ENCODE results near the gene KRTAP4-5.
"Not testable (repeated sequence)": the region's sequence is repeated elsewhere in the genome, so short reads cannot be mapped to it uniquely, and the experiment has no call there.

The KRTAP4-5 gene

DNA sequence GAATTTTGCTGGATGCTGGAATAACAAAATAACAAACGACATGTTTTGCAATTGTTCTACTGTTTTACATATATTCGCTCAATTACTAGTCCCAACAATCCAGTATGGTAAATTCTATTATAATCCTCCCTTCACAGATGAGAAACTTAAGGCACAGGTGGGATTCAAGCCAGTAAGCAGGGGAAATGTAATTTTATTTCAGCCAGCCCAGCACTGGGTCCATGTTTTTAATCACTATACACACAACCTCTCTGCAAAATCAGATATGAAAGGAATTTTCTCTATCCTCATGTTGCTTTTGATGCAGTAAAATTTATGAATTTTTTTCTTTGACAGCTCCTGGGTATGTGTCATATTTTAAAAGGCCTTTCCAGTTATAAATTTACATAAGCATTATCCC is 4.4 kb downstream of the KRTAP4-5 start:
- DNase-seq = no peak

GRCh38 chr17:41144846-41145245 is 4.8 kb downstream of the KRTAP4-5 start:
- no peak for DNase-seq

DNA sequence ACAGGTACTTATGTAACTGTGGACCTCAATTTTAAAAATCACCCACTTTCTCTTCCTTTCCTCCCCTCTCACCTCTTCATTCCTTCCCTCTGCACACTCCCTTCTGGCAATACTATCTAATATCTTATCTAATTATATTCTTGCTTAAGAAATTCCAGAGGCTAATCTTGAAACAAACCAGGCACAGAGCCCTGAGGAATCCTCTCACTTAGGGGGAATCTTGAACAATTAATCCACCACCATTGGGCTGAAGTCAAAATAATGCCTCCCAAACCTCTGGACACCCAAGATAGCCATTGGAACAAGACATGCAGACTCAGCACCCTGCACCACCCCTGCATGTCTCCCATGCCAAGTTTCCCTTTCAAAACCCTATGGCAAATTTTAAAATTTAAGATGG is 8.3 kb downstream of the KRTAP4-5 start:
- no peak for DNase-seq

- DNase-seq = peak; percentile 59 to 79 (median 75)
Observed at GRCh38 chr17:41140360-41141131, 9.1 kb downstream of the KRTAP4-5 start, which contains the start of gene KRTAP4-6. KRTAP4-6 (minus strand) TSS chr17:41140544; CDS start chr17:41140487, 57 bp downstream.

GRCh38 chr17:41139865-41140264 is 9.8 kb downstream of the KRTAP4-5 start:
- not testable (repeated sequence) for DNase-seq

GRCh38 chr17:41133880-41134735 is 15.5 kb downstream of the KRTAP4-5 start:
- no peak for DNase-seq

GRCh38 chr17:41131979-41132378 is 17.6 kb downstream of the KRTAP4-5 start:
- peak in 1 of 3 donors; percentile 3 for DNase-seq

GRCh38 chr17:41127371-41127770 is 22.3 kb downstream of the KRTAP4-5 start:
- no peak for DNase-seq

DNA sequence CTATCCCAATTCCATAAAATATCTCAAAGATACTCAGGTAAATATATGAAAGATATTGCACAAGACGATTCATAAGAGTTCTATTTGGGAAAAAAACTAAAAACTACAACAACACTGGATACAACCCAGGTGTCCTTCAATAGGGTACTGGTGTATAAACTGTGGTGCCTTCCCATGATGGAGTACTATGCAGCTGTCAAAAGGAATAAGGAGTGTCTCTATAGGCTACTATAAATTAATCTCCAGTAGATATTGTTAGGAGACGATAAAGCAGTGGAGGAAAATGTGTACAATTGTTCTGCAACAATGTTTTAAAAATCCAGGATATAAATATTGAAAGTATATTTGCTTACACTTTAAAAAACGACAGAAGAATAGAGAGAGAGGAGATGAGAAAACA is 23.2 kb downstream of the KRTAP4-5 start:
- DNase-seq = no peak

DNA sequence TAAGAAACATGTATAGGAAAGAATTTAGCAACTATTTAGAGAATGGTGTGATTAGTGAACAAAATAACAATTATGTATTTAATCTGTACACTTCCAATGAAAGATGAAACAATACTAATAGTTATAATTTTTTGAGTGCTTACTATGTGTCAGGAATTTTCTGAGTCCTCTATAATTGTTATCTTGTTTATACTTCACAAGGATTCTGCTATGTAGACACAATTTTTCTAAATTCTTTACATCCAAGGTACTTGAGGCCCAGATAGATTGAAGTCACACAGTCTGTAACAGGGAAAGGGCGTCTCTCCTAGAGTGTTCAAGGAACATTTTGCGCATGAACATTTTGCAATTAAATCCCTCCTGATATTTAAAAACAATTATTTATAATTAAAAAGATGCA is 24.6 kb downstream of the KRTAP4-5 start:
- no peak for DNase-seq

DNA sequence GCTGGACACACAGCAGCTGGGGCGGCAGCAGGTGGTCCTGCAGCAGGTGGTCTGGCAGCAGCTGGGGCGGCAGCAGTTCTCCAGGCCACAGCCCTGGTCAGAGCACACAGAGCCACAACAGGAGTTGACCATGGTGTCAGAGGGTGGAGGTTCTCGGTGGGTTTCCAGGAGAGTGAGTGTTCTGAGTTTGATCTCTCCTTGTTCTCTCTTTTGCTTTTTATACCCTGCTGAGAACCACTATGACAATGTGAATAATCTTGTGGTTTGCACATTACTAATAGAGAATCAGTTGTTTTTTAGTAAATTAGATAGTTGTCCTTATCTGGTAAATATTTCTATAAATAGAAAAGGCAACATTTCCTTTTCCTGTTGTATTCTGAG is 25.6 kb downstream of the KRTAP4-5 start, which contains the start of gene KRTAP4-12:
Gene KRTAP4-12, minus strand, starts transcription at position 192 of the 381 bp plus-strand sequence. Its CDS starts 60 bp downstream, at position 132.
- not testable (repeated sequence) for DNase-seq

- not testable (repeated sequence) for DNase-seq
Observed at GRCh38 chr17:41123292-41123990, 26.2 kb downstream of the KRTAP4-5 start.

DNA sequence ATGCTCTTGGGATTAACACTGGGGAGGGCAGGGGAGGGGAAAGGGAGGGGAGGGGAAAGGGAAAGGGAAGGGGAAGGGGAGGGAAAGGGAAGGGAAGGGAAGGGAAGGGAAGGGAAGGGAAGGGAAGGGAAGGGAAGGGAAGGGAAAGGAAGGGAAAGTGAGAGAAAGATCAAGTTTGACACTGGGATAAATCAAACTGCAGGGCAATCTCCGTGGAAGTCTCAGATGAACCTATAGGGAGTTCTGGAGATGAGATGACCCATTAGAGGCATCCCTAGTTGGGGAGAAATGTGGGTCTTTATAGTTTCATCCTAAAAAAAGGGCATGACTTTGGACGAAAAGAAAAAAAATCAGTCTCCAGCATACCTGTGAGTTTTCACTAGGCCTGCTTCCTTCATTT is 27.9 kb downstream of the KRTAP4-5 start:
- DNase-seq = no peak

DNA sequence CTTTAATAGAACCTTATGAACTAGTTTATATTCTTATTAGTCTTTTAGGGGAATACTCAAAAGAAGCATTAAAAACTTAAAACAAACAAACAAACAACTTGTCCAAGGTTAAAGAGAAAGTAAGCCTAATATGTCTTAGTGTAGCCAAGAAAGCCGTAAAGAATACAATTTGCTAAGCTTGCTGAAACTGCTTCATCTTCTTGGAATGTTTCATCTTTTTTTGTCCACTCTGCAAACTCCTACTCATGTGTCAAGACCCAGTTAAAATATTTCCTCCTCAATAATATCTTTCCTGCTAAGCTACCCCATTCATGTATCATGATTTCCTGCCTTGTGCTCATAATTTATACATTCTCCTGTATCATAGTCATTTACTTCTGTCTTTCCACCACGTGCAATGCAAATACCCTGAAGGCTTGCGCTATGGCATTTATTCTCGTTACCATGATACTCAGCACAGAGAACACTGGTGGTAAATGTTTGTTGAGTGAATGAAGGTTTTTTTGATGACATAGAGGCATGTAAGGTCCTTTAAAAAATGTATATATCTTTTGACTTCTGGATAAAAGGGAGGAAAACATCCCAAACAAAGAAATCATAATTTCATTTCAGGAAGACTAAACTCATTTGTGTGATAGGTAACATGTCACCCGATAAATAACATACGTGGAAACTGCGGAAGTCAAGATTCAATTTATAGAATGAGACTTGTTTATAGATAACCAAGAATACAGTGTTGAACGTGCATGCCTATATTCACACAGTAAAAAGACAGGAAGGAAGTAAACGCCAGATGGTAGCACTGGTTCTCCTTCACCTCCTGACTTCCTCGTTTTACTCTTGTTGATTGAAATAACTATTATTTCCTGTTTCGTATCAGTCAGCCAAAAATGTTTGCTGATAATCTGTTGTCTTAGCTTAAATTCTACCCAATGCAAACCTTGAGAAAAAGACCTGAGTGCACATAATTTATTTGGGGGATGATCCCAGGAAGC is 29.6 kb downstream of the KRTAP4-5 start:
- DNase-seq = peak in 1 of 3 donors; percentile 33

GRCh38 chr17:41118721-41119120 is 30.9 kb downstream of the KRTAP4-5 start:
- no peak for DNase-seq

DNA sequence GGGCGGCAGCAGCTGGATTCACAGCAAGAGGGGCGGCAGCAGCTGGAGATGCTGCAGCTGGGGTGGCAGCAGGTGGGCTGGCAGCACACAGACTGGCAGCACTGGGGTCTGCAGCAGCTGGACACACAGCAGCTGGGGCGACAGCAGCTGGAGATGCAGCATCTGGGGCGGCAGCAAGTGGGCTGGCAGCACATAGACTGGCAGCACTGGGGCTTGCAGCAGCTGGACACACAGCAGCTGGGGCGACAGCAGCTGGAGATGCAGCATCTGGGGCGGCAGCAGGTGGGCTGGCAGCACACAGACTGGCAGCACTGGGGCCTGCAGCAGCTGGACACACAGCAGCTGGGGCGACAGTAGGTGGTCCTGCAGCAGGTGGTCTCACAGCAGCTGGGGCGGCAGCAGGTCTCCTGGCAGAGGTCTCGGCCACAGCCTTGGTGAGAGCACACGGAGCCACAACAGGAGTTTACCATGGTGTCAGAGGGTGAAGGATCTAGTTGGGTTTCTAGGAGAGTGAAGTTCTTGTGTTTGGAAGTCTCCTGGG is 31.7 kb downstream of the KRTAP4-5 start, which contains the start of gene KRTAP4-11:
Gene KRTAP4-11, minus strand, starts transcription at position 528 of the 541 bp plus-strand sequence. Its CDS starts 58 bp downstream, at position 470.
- DNase-seq = not testable (repeated sequence)

DNA sequence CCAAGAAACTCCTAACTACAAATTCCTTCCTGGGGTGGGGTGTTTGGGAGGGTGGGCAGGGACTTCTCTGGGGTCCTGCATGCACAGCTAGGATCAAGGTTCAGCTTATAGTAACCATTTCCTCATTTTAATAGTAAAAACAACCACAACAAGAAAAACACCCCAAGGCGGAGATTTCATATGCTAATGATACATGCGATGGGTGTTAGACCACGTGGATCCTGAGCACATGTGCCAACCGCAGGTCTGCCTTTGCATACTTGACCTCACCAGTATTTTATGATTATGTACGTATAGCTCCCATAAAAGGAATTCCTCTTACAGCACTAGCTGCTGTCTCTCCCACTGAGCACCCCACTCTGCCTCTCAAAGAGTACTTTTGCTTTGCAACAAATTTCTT is 33.3 kb downstream of the KRTAP4-5 start:
- DNase-seq = peak; percentile 28 to 44 (median 40)

GRCh38 chr17:41111151-41111885 is 38.3 kb downstream of the KRTAP4-5 start:
- DNase-seq = no peak

- DNase-seq = not testable (repeated sequence)
Observed at GRCh38 chr17:41108728-41109386, 40.8 kb downstream of the KRTAP4-5 start.

GRCh38 chr17:41107941-41108450 is 41.6 kb downstream of the KRTAP4-5 start:
- peak in 1 of 3 donors; percentile 26 for DNase-seq

Data from suppressor macrophage treated with lipopolysaccharide for 1 hour (primary cell).